GM13977 (cell line): ENCODE data around the gene CEBPZOS.

Source experiments
- DNase-seq: peaks from one replicate; pipeline ENCODE4 v3.0.0; 2012; ENCODE audit warnings: low spot score
- CTCF ChIP-seq: IDR thresholded peaks from 2 replicates; pipeline ENCODE4 v1.5.1; 2012; ENCODE audit warnings: mild to moderate bottlenecking, control low read depth; ENCODE audit not compliant: insufficient read depth; ENCODE audit errors: extremely low read depth, missing control alignments
- in situ Hi-C: fragments of 300-500 bp; cut with MboI; formaldehyde crosslinking; loops from one replicate; pipeline ENCODE4 v1.12.0; 2022; ENCODE audit warnings: low sequenced_read_pairs, low pct_unique_long_range_greater_than_20kb, mixed read lengths, inconsistent platforms; ENCODE audit not compliant: unreplicated experiment

Gene CEBPZOS

GRCh38 chr2:37180006-37180639 lies 16.2 kb upstream of the CEBPZOS start:
- in situ Hi-C loops, result no loop called here
- DNase-seq, result no peak

GRCh38 chr2:37180640-37181039 lies 15.7 kb upstream of the CEBPZOS start:
- DNase-seq, result no peak
- TF ChIP-seq CTCF, result no peak
- in situ Hi-C loops, result no loop called here

More at GRCh38 chr2:37180006-37180639, 16.2 kb upstream of the CEBPZOS start:
- TF ChIP-seq CTCF, result no peak

- in situ Hi-C loops, result no loop called here
- no peak for TF ChIP-seq CTCF
- no peak for DNase-seq
These were observed 14.3 kb upstream of the CEBPZOS start for GRCh38 chr2:37181726-37182684.

- no peak for TF ChIP-seq CTCF
- in situ Hi-C loops, result no loop called here
- no peak for DNase-seq
These were observed 7.7 kb upstream of the CEBPZOS start, which contains the start of gene SULT6B1 for GRCh38 chr2:37188570-37188969. SULT6B1 (minus strand) TSS chr2:37188670; CDS start chr2:37188640, 30 bp downstream.

GRCh38 chr2:37189452-37190153 lies 6.7 kb upstream of the CEBPZOS start:
- in situ Hi-C loops, result no loop called here
- no peak for TF ChIP-seq CTCF
- no peak for DNase-seq

GRCh38 chr2:37190290-37190689 lies 6.0 kb upstream of the CEBPZOS start:
- in situ Hi-C loops, result no loop called here
- DNase-seq, result no peak
- no peak for TF ChIP-seq CTCF
